ENCODE measurements around the gene GREB1L.

DNA sequence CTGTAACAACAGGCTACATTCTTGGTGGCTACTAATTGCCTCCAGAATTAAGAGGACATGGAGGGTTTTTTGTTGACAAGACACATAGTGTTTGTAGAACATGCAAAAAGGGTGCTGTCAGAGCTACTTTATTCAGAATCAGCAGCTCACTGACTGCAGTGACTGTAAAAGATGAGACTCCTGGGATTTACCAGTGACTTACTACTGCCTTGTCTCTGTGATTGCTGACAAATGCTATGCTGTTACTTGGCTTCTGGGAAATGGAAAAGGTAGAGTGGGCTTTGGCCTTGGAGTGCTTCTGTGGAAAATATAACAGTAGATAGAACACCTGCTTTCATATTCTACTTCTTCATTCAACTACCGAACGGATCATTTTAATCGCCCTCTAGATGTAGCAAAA, 47.8 kb downstream of the GREB1L start:
- TF ChIP-seq POLR2A (IDR thresholded peaks at IDR 0.05; ENCODE audit: low read depth, low read length) = no peak
- no peak for TF ChIP-seq MTA2 (IDR thresholded peaks at IDR 0.05; ENCODE audit: low read depth)
- no peak for TF ChIP-seq TCF12 (IDR thresholded peaks at IDR 0.05; ENCODE audit: low read depth, low read length)
- no peak for TF ChIP-seq NFIC (IDR thresholded peaks at IDR 0.05; ENCODE audit: low read depth, low read length)
- TF ChIP-seq POLR2AphosphoS5 (IDR thresholded peaks at IDR 0.05; ENCODE audit: low read length) = no peak
- TF ChIP-seq CTCF (IDR thresholded peaks at IDR 0.05 in 2 of 3, conservative IDR thresholded peaks at IDR 0.05 in 1 of 3; ENCODE audit: control insufficient read depth in 2 of 3, extremely low read depth in 1 of 3, insufficient read depth in 1 of 3, low read depth in 3 of 3, low read length in 3 of 3) = no peak

Measured in GM12878 (cell line).